HG02642 (cell line): Measurements from ENCODE around the gene TMEM218.
A peak's percentile ranks its signal among the peaks of the same experiment; 100 is the strongest.

Source experiments
- ATAC-seq: cut with Tn5 transposase; IDR thresholded peaks from one replicate; pipeline ENCODE4 v1.9.1; 2021; ENCODE audit warnings: mild to moderate bottlenecking; ENCODE audit not compliant: unreplicated experiment, poor library complexity

TMEM218 gene

GRCh38 chr11:125132071-125132470 lies 20.6 kb upstream of the TMEM218 start:
- no peak for ATAC-seq

- ATAC-seq: no peak
These were observed 18.0 kb upstream of the TMEM218 start for GRCh38 chr11:125129316-125129993.

GRCh38 chr11:125128450-125128849 lies 17.0 kb upstream of the TMEM218 start:
- ATAC-seq: no peak

- no peak for ATAC-seq
These were observed 13.2 kb upstream of the TMEM218 start for GRCh38 chr11:125124618-125124992.

GRCh38 chr11:125123947-125124617 lies 12.7 kb upstream of the TMEM218 start:
- peak; percentile 64 for ATAC-seq

GRCh38 chr11:125123194-125123946 lies 11.9 kb upstream of the TMEM218 start:
- no peak for ATAC-seq

GRCh38 chr11:125117429-125117828 lies 6.0 kb upstream of the TMEM218 start:
- no peak for ATAC-seq

- no peak for ATAC-seq
These were observed 3.1 kb upstream of the TMEM218 start for GRCh38 chr11:125114518-125114917.

- no peak for ATAC-seq
These were observed 780 bp upstream of the TMEM218 start for GRCh38 chr11:125112208-125112604.

GRCh38 chr11:125111001-125111342 lies 454 bp downstream of the TMEM218 start:
- peak; percentile 0 for ATAC-seq

GRCh38 chr11:125110506-125110905 lies 920 bp downstream of the TMEM218 start:
- no peak for ATAC-seq

- no peak for ATAC-seq
These were observed 3.0 kb downstream of the TMEM218 start for GRCh38 chr11:125108469-125108868.

GRCh38 chr11:125105926-125106325 lies 5.5 kb downstream of the TMEM218 start:
- ATAC-seq: no peak

- ATAC-seq: no peak
These were observed 8.9 kb downstream of the TMEM218 start for GRCh38 chr11:125102510-125102909.

- no peak for ATAC-seq
These were observed 9.4 kb downstream of the TMEM218 start for GRCh38 chr11:125102025-125102424.

- no peak for ATAC-seq
These were observed 9.8 kb downstream of the TMEM218 start for GRCh38 chr11:125101596-125101995.

- ATAC-seq: no peak
These were observed 11.3 kb downstream of the TMEM218 start for GRCh38 chr11:125100136-125100535.

GRCh38 chr11:125094731-125095130 lies 16.7 kb downstream of the TMEM218 start:
- ATAC-seq: no peak

GRCh38 chr11:125093502-125093901 lies 17.9 kb downstream of the TMEM218 start:
- no peak for ATAC-seq

GRCh38 chr11:125092669-125093068 lies 18.8 kb downstream of the TMEM218 start:
- ATAC-seq: no peak

GRCh38 chr11:125091877-125092664 lies 19.4 kb downstream of the TMEM218 start:
- no peak for ATAC-seq
